PC-3 (cell line): Measurements from ENCODE around the gene MRTFA. TPM values are rescaled to one million over a fixed set of nuclear protein-coding genes. Genes with fewer than 3 reads are reported as not detected.

Experiments
- ATAC-seq: fragments of 200-7000 bp; cut with Tn5 transposase; 2 replicates; pipeline ENCODE4 v1.9.1; 2020; ENCODE audit warnings: mild to moderate bottlenecking, moderate library complexity
- BruUV-seq: library from RNA; stranded (reverse); fragments of 400-500 nt; replicated peaks from 2 replicates; lab custom pipeline; 2021; lab: Mats Ljungman, UMichigan
- CTCF ChIA-PET: fragments of 300-600 bp; sonication (Branson Sonifier 250); formaldehyde crosslinking; loops from one replicate; lab custom pipeline; 2022; ENCODE audit warnings: antibody characterized with exemption; lab: Charles Lee
- POLR2A ChIA-PET: fragments of 300-600 bp; sonication (Branson Sonifier 250); formaldehyde crosslinking; loops from one replicate; lab custom pipeline; 2022; ENCODE audit warnings: antibody characterized with exemption; ENCODE audit not compliant: unreplicated experiment; lab: Charles Lee
- DNase-seq: peaks from one replicate; pipeline ENCODE4 v3.0.0-alpha.2; 2015
- H2AFZ ChIP-seq: fragments of 300-600 bp; sonication (generic); 2 replicates; pipeline ENCODE4 v1.6.0; 2016; ENCODE audit warnings: antibody characterized with exemption, low read length
- H3F3A ChIP-seq: fragments of 300-600 bp; sonication (generic); one replicate; pipeline ENCODE4 v1.6.0; 2017; ENCODE audit warnings: antibody characterized with exemption, low read length, control low read depth, mild to moderate bottlenecking; ENCODE audit not compliant: unreplicated experiment
- H3K27ac ChIP-seq: fragments of 300-600 bp; sonication (generic); 2 replicates; pipeline ENCODE4 v1.5.1; 2016; ENCODE audit warnings: mild to moderate bottlenecking, low read length
- H3K27me3 ChIP-seq: fragments of 300-600 bp; sonication (generic); 2 replicates; pipeline ENCODE4 v1.6.1; 2016; ENCODE audit warnings: low read length, mixed read lengths
- H3K36me3 ChIP-seq: fragments of 300-600 bp; sonication (generic); 2 replicates; pipeline ENCODE4 v1.6.1; 2016; ENCODE audit warnings: low read depth, mixed run types, low read length, mixed read lengths
- H3K4me1 ChIP-seq: fragments of 300-600 bp; sonication (generic); 2 replicates; pipeline ENCODE4 v1.5.1; 2016; ENCODE audit warnings: low read length; ENCODE audit not compliant: insufficient read depth
- H3K4me2 ChIP-seq: fragments of 300-600 bp; sonication (generic); 2 replicates; pipeline ENCODE4 v1.6.0; 2016; ENCODE audit warnings: low read length
- H3K4me3 ChIP-seq: fragments of 300-600 bp; sonication (generic); 2 replicates; pipeline ENCODE4 v1.5.1; 2016; ENCODE audit warnings: mild to moderate bottlenecking, low read length, mixed read lengths
- H3K79me2 ChIP-seq: fragments of 300-600 bp; sonication (generic); 2 replicates; pipeline ENCODE4 v1.6.1; 2017; ENCODE audit warnings: low read length, mixed read lengths
- H3K9ac ChIP-seq: fragments of 300-600 bp; sonication (generic); 2 replicates; pipeline ENCODE4 v1.6.0; 2016; ENCODE audit warnings: mild to moderate bottlenecking, low read length
- H3K9me2 ChIP-seq: fragments of 300-600 bp; sonication (generic); replicated peaks from 2 replicates; pipeline ENCODE4 v1.6.1; 2016; ENCODE audit warnings: mixed run types, low read length, mixed read lengths
- H3K9me3 ChIP-seq: fragments of 300-600 bp; sonication (generic); 2 replicates; pipeline ENCODE4 v1.6.1; 2016; ENCODE audit warnings: low read length, mixed read lengths
- H4K20me1 ChIP-seq: fragments of 300-600 bp; sonication (generic); 2 replicates; pipeline ENCODE4 v1.6.1; 2016; ENCODE audit warnings: low read length, mixed read lengths
- CTCF ChIP-seq: fragments of 300-600 bp; sonication (generic); conservative IDR thresholded peaks from 2 replicates; pipeline ENCODE4 v1.5.1; 2017; ENCODE audit warnings: antibody characterized with exemption, low read depth, mild to moderate bottlenecking, low read length
- EZH2 ChIP-seq: fragments of 300-600 bp; sonication (generic); IDR thresholded peaks from one replicate; pipeline ENCODE4 v1.6.1; 2017; ENCODE audit warnings: antibody characterized with exemption, mild to moderate bottlenecking, low read length; ENCODE audit not compliant: unreplicated experiment
- EZH2phosphoT487 ChIP-seq: fragments of 300-600 bp; sonication (generic); IDR thresholded peaks from 2 replicates; pipeline ENCODE4 v1.6.1; 2018; ENCODE audit warnings: mild to moderate bottlenecking, antibody characterized with exemption, low read length, borderline replicate concordance
- intact Hi-C: fragments of 100-400 bp; cut with micrococcal nuclease; formaldehyde crosslinking; loops from 2 replicates; pipeline ENCODE4 v1.9.0; 2023
- total RNA-seq: library from RNA; depleted of rRNA; stranded (reverse); fragments of >200 nt; gene quantifications from 2 replicates; pipeline ENCODE4 v1.2.3, GENCODE V29; 2014

The MRTFA gene
- total RNA-seq, 1 experiment from 2014 or later: 32.6 TPM

GRCh38 chr22:40463017-40463631 is 173.4 kb downstream of the MRTFA start:
- H3K36me3 ChIP-seq: peaks cover 8% of the 10 kb centered on the region
- H3K4me3 ChIP-seq: no peak overlapping the region
- BruUV-seq: no TSS peak
- no peaks in the 10 kb centered on the region for H4K20me1 ChIP-seq
- H3K9ac ChIP-seq: no peak overlapping the region
- ATAC-seq: no peak
- CTCF ChIA-PET: no interaction called here
- H3K4me1 ChIP-seq: no peaks in the 10 kb centered on the region
- H3K9me2 ChIP-seq: no peaks in the 10 kb centered on the region
- POLR2A ChIA-PET: no interaction called here
- no peaks in the 10 kb centered on the region for H3K9me3 ChIP-seq
- H3K79me2 ChIP-seq: no peaks in the 10 kb centered on the region
- H3K27me3 ChIP-seq: no peaks in the 10 kb centered on the region
- DNase-seq: no peak
- intact Hi-C loops: no loop called here
- H3K4me2 ChIP-seq: no peak overlapping the region
- H2AFZ ChIP-seq: no peak overlapping the region
- TF ChIP-seq CTCF (no peak), EZH2phosphoT487 (no peak), EZH2 (no peak)
- H3F3A ChIP-seq: no peaks in the 10 kb centered on the region
- H3K27ac ChIP-seq: no peak overlapping the region

- Histone ChIP-seq H3K27ac (no peak overlapping the region), H4K20me1 (no peaks in the 10 kb centered on the region), H3K4me2 (no peak overlapping the region), H3K27me3 (no peaks in the 10 kb centered on the region), H2AFZ (no peak overlapping the region), H3F3A (no peaks in the 10 kb centered on the region), H3K9me3 (no peaks in the 10 kb centered on the region), H3K79me2 (no peaks in the 10 kb centered on the region), H3K9me2 (no peaks in the 10 kb centered on the region), H3K9ac (no peak overlapping the region), H3K4me3 (no peak overlapping the region), H3K36me3 (peaks cover 8% of the 10 kb centered on the region), H3K4me1 (no peaks in the 10 kb centered on the region)
- intact Hi-C loops: no loop called here
- ATAC-seq (no peak), DNase-seq (no peak)
- BruUV-seq: no TSS peak
- ChIA-PET CTCF (no interaction called here), POLR2A (no interaction called here)
- TF ChIP-seq EZH2phosphoT487: no peak
- no peak for TF ChIP-seq EZH2
- TF ChIP-seq CTCF: no peak
These were observed 174.1 kb downstream of the MRTFA start for GRCh38 chr22:40462195-40462984.

- intact Hi-C loops: no loop called here
- TF ChIP-seq EZH2 (no peak), CTCF (no peak), EZH2phosphoT487 (no peak)
- POLR2A ChIA-PET: no interaction called here
These were observed 182.8 kb downstream of the MRTFA start for GRCh38 chr22:40453671-40454070.

More at GRCh38 chr22:40453671-40454070, 182.8 kb downstream of the MRTFA start:
- Histone ChIP-seq H3K4me2 (no peak overlapping the region), H3K9ac (no peak overlapping the region), H3K9me3 (no peaks in the 10 kb centered on the region), H3K79me2 (peaks cover 23% of the 10 kb centered on the region), H4K20me1 (no peaks in the 10 kb centered on the region), H3K4me3 (no peak overlapping the region), H3K9me2 (no peaks in the 10 kb centered on the region), H3K27me3 (no peaks in the 10 kb centered on the region), H3K27ac (no peak overlapping the region), H3F3A (no peaks in the 10 kb centered on the region), H3K36me3 (no peaks in the 10 kb centered on the region; the same call in 1 of the 2 replicates), H2AFZ (no peak overlapping the region), H3K4me1 (no peaks in the 10 kb centered on the region)
- no TSS peak for BruUV-seq
- CTCF ChIA-PET: interaction anchor here (0.6 kb wide), 1 partner anchor 26 kb away, joined by 3 read pairs; no protein-coding TSS in a partner anchor
- no peak for ATAC-seq
- DNase-seq: no peak
